ENCODE data around the gene NFIA. TPM values are rescaled to one million over a fixed set of nuclear protein-coding genes. Genes with fewer than 3 reads are reported as not detected.
"Not testable (repeated sequence)": the region's sequence is repeated elsewhere in the genome, so short reads cannot be mapped to it uniquely, and the experiment has no call there.

The NFIA gene
- total and polyA plus RNA-seq, 12 donors: 15.6 to 109 (median 66.3) TPM

DNA sequence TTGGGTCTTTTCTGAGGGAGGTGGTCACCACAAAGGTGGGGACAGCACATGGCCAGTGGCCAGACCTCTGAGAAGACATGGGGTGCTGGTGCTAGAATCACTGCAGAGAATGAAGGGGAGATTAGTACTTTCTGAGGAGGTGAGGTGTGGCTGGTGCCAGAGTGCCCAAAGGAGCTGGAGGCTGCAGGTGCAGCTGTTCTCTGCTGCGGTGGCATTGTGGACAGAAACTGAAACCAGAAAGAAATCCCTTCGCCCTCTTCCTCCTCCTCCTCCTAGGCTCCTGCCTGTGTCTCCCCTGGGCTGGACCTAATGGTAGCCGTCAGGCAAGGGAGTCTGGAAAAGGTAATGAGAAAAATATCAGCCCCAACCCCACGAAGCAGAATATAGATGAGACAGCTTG lies 380.9 kb downstream of the NFIA start:
- Histone ChIP-seq H3K9me3 (replicated peaks in 1 of 3) (no peaks in the 10 kb centered on the region), H3K4me1 (replicated peaks in 1 of 2) (no peaks in the 10 kb centered on the region), H3K27ac (no peak overlapping the region), H3K36me3 (replicated peaks in 1 of 2) (no peaks in the 10 kb centered on the region), H3K4me3 (no peak overlapping the region), H3K27me3 (no peaks in the 10 kb centered on the region)
- TF ChIP-seq, protein P1, sequence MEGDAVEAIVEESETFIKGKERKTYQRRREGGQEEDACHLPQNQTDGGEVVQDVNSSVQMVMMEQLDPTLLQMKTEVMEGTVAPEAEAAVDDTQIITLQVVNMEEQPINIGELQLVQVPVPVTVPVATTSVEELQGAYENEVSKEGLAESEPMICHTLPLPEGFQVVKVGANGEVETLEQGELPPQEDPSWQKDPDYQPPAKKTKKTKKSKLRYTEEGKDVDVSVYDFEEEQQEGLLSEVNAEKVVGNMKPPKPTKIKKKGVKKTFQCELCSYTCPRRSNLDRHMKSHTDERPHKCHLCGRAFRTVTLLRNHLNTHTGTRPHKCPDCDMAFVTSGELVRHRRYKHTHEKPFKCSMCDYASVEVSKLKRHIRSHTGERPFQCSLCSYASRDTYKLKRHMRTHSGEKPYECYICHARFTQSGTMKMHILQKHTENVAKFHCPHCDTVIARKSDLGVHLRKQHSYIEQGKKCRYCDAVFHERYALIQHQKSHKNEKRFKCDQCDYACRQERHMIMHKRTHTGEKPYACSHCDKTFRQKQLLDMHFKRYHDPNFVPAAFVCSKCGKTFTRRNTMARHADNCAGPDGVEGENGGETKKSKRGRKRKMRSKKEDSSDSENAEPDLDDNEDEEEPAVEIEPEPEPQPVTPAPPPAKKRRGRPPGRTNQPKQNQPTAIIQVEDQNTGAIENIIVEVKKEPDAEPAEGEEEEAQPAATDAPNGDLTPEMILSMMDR (IDR thresholded peaks at IDR 0.05): no peak
- no peak for TF ChIP-seq POLR2A (IDR thresholded peaks at IDR 0.05)
- no peak for DNase-seq
- WGBS, 4 donors: 77 to 95% (median 91%) methylated on average over 4 of the region's 4 CpGs
- intact Hi-C loops (cut with DNase I): no loop called here

DNA sequence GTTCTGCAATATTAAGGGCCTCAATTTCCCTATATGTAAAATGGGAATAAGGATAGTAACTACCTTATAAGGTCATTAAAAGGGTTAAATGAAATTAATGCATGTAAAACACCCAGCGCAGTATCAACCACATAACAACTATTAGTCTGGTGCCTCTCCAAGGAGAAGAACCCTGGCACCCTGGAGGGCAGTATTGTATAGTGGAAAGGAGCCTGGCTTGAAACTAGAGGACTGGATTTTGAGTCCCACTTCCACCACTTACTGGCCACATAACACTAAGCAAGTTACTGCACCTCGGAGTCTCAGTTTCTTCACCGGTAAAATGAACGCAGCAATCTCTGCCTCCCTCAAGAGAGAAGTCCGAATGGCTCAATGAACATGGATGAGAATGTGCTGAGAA lies 385.5 kb downstream of the NFIA start:
- WGBS, 4 donors: 95 to 97% (median 95%) methylated on average over 5 of the region's 5 CpGs
- H3K4me3 ChIP-seq; H3K27ac ChIP-seq; H3K36me3 ChIP-seq (replicated peaks in 1 of 2); H3K27me3 ChIP-seq; H3K4me1 ChIP-seq (replicated peaks in 1 of 2); H3K9me3 ChIP-seq (replicated peaks in 1 of 3); DNase-seq; intact Hi-C loops (cut with DNase I): not testable (repeated sequence)

DNA sequence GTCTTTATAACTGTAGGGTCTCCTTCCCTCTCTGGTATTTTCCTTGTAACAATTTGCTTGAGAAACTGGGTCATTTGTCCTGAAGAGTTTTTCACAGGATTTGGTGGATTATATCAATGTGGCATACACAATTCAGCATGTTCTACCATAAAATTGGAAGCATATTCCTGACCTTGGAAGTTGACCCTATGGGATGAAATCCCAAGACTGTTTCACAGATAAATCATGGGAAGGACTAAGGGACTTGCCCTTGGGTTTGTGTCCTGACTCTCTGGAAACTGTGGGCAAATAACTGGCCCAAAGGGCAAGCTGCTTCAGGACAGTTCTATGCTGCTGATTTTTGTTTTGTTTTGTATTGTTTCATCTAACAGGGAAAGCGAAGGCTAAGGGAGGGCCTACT lies 387.0 kb downstream of the NFIA start:
- no peak overlapping the region for H3K27ac ChIP-seq
- 75 to 84% (median 81%) methylated on average over 1 of the region's 1 CpG for WGBS, 4 donors
- intact Hi-C loops (cut with DNase I): no loop called here
- no peak overlapping the region for H3K4me3 ChIP-seq
- H3K4me1 ChIP-seq (replicated peaks in 1 of 2): no peaks in the 10 kb centered on the region
- TF ChIP-seq POLR2A (IDR thresholded peaks at IDR 0.05): no peak
- TF ChIP-seq, protein P1 (IDR thresholded peaks at IDR 0.05): no peak
- no peaks in the 10 kb centered on the region for H3K27me3 ChIP-seq
- H3K36me3 ChIP-seq (replicated peaks in 1 of 2): no peaks in the 10 kb centered on the region
- H3K9me3 ChIP-seq (replicated peaks in 1 of 3): no peaks in the 10 kb centered on the region
- no peak for DNase-seq

DNA sequence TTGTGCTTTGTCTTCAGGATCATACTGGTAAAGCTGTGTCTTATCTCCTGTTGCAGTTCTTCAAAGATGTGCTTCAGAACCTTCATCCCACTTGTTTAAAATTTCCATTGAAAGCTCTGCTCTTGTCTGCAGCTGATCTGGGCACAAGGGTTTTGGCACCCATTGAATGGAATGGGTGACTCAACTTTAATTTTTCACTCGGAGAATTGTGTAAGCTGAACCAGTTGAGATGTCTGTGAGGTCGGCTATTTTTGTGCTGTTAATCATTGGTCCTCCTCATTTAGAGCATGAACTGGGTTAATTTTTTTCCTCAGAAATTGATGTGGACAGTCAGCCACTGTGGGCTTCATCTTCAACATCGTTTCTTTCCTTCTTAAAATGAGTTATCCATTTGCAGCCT lies 390.5 kb downstream of the NFIA start:
- TF ChIP-seq POLR2A (IDR thresholded peaks at IDR 0.05): no peak
- TF ChIP-seq, protein P1 (IDR thresholded peaks at IDR 0.05): no peak
- H3K27ac ChIP-seq: no peak overlapping the region
- no peaks in the 10 kb centered on the region for H3K9me3 ChIP-seq (replicated peaks in 1 of 3)
- intact Hi-C loops (cut with DNase I): no loop called here
- H3K4me1 ChIP-seq (replicated peaks in 1 of 2): no peaks in the 10 kb centered on the region
- WGBS, 4 donors: 39 to 41% (median 40%) methylated on average over 3 of the region's 3 CpGs
- H3K27me3 ChIP-seq: no peaks in the 10 kb centered on the region
- H3K4me3 ChIP-seq: no peak overlapping the region
- H3K36me3 ChIP-seq (replicated peaks in 1 of 2): no peaks in the 10 kb centered on the region
- DNase-seq: peak in 5 of 7 donors; percentile 30 to 39 (median 34)

DNA sequence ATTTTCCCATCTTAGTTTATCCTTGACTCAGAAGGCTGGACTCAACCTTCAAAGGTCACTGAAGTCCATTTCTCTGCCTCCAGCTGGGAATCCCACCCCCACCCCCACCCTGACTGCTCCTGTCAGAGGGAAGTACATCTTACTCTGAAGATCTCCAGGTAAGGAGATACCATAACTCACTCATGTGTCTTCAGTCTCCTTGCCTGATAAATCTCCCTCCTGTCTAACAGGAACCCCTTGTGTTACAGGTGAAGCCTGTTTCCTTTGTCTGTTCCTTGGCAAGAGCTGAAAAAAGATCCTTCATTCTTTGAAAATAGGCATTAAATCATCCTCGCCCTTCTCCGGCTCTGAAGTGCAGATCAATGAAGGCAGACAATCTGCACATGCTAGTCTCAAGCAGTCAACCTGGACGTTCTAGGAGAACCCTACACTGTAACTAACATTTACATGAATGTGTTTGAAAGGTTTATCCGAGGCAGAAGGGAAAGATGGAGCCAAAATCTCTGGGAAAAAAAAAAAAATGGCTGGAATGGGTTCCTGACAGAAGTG lies 392.0 kb downstream of the NFIA start:
- intact Hi-C loops (cut with DNase I): no loop called here
- no peak for TF ChIP-seq POLR2A (IDR thresholded peaks at IDR 0.05)
- TF ChIP-seq, protein P1 (IDR thresholded peaks at IDR 0.05): no peak

More for the DNA sequence above, 392.0 kb downstream of the NFIA start:
- Histone ChIP-seq H3K36me3 (replicated peaks in 1 of 2) (no peaks in the 10 kb centered on the region), H3K4me1 (replicated peaks in 1 of 2) (no peaks in the 10 kb centered on the region), H3K27ac (no peak overlapping the region), H3K4me3 (no peak overlapping the region), H3K9me3 (replicated peaks in 1 of 3) (no peaks in the 10 kb centered on the region), H3K27me3 (no peaks in the 10 kb centered on the region)
- no peak for DNase-seq
- 65 to 73% (median 67%) methylated on average over 4 of the region's 4 CpGs for WGBS, 4 donors
